HFF-Myc (cell line): Measurements from ENCODE around the gene CTNND2.

Source experiments
- DNase-seq: peaks from one replicate; pipeline ENCODE4 v3.0.0-alpha.2; 2011; ENCODE audit warnings: low read depth; ENCODE audit errors: extremely low read depth
- H3K4me3 ChIP-seq: replicated peaks from 2 replicates; pipeline ENCODE4 v1.5.1; 2011; ENCODE audit warnings: low read depth, mild to moderate bottlenecking, control low read depth, low read length
- TF ChIP-seq, protein P1 (sequence below): IDR thresholded peaks from 2 replicates; pipeline ENCODE4 v1.5.1; 2012; ENCODE audit warnings: mild to moderate bottlenecking, low read depth, low read length, control low read depth; ENCODE audit errors: missing control alignments

CTNND2 gene

DNA sequence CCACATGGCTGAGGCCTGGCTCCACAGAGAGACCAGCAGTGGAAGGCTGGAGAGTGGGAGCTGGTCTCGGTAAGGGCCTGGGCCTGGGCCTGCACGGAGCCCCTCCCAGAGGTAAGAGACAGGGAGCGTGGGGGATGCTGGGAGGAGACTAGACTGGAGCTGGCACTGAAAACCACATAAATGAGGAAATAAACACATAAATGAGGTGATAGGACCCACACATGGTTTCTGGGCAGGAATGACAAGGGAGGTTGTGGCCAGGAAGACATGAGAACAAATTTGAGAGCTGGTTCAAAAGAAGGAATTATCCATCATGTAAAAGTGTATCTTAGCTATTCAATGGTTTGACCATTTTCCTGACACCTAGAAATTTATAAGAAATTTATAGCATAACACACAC, 691.5 kb downstream of the CTNND2 start:
- no peak overlapping the region for H3K4me3 ChIP-seq
- DNase-seq: no peak
- TF ChIP-seq, protein P1, sequence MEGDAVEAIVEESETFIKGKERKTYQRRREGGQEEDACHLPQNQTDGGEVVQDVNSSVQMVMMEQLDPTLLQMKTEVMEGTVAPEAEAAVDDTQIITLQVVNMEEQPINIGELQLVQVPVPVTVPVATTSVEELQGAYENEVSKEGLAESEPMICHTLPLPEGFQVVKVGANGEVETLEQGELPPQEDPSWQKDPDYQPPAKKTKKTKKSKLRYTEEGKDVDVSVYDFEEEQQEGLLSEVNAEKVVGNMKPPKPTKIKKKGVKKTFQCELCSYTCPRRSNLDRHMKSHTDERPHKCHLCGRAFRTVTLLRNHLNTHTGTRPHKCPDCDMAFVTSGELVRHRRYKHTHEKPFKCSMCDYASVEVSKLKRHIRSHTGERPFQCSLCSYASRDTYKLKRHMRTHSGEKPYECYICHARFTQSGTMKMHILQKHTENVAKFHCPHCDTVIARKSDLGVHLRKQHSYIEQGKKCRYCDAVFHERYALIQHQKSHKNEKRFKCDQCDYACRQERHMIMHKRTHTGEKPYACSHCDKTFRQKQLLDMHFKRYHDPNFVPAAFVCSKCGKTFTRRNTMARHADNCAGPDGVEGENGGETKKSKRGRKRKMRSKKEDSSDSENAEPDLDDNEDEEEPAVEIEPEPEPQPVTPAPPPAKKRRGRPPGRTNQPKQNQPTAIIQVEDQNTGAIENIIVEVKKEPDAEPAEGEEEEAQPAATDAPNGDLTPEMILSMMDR: no peak

- TF ChIP-seq, protein P1: no peak
- H3K4me3 ChIP-seq: no peak overlapping the region
- DNase-seq: no peak
Measured at GRCh38 chr5:11197726-11198125, 706.5 kb downstream of the CTNND2 start.

DNA sequence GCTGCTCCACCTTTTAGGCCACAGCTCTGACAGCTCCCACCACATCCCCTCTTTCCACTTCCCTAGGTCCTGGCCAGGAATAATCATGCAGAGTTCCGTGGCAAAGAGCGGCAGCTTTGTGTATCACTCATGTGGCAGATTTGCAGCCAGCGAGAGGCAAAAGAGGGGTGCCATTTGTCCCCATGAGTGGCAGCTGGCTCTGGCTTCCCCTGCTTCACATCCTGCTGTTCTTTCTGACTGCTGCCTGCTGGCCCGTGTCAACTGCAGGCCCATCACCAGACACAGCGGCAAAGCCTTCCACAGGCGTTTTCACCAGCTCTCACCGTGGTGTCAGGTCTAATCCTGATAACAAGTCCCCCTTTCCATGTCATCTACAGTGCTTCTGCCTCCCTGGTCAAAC, 712.6 kb downstream of the CTNND2 start:
- H3K4me3 ChIP-seq: no peak overlapping the region
- no peak for DNase-seq
- TF ChIP-seq, protein P1: no peak

DNA sequence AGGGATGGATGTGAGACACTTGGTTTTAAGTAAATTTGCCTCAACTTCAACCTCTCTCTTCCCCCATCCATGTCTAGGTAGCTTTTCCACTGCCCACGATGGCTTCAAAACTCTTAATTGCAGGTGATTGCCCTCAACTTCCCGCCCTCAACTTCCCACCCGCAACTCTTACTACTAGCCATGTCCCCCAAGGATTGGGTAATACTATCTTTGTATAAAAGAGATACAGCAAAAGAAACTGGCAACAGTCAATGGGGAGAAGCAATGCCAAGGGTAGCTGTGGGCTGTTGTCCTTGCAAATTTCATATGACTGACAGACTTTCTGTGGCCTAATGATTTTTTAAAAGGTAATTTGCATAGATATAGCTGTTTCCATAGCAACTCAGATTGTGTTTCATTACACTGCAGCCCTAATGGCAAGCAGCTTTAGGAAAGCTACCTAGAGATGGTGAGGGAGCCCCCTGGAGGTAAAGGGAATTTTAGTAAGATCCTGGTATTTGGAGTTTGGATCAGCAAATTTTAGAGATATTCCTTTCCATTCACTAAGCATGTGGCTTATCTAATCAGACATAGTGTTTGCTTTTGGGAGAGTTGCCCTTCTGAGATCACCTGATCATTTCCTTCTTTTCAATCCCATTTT, 721.7 kb downstream of the CTNND2 start:
- DNase-seq: peak; percentile 16
- no peak overlapping the region for H3K4me3 ChIP-seq
- TF ChIP-seq, protein P1: peak; percentile 50

GRCh38 chr5:11181940-11182339, 722.3 kb downstream of the CTNND2 start:
- TF ChIP-seq, protein P1: no peak
- no peak overlapping the region for H3K4me3 ChIP-seq

DNA sequence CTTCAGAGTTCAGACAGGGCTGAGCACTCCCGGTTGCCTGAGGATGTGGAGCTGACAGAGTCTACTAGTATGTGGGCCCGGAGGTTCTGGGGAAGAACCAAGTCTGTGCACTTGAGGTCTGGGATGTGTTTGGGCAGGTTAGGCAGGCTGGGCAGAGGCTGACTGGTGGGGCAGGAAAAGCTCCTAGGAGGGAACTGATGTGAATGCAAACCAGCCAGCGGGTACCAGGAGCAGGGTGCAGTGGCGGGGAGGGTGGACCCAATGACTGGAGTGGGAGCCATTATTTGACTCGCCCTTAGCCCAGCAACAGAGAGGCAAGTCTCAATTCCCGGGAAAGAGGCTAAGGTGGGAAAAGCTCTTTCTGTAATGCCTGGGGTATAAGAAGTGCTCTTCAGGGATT, 723.4 kb downstream of the CTNND2 start:
- DNase-seq: no peak
- no peak overlapping the region for H3K4me3 ChIP-seq
- TF ChIP-seq, protein P1: no peak

More at GRCh38 chr5:11181940-11182339, 722.3 kb downstream of the CTNND2 start:
- DNase-seq: no peak
